GM18909 (cell line): ENCODE data around the gene C11orf65.
A peak's percentile ranks its signal among the peaks of the same experiment; 100 is the strongest.

Experiments used
- ATAC-seq: cut with Tn5 transposase; IDR thresholded peaks from one replicate; pipeline ENCODE4 v1.9.1; 2021; ENCODE audit warnings: mild to moderate bottlenecking; ENCODE audit not compliant: unreplicated experiment, poor library complexity

C11orf65 gene

GRCh38 chr11:108467091-108467823 is at the start of gene C11orf65:
Gene C11orf65, minus strand, starts transcription at chr11:108467529. Its CDS starts 5,970 bp downstream, at chr11:108461559.
- peak; percentile 99 for ATAC-seq

GRCh38 chr11:108516125-108516524 is 48.8 kb upstream of the C11orf65 start:
- ATAC-seq, result no peak

GRCh38 chr11:108512708-108513107 is 45.4 kb upstream of the C11orf65 start:
- no peak for ATAC-seq

GRCh38 chr11:108511851-108512474 is 44.6 kb upstream of the C11orf65 start:
- no peak for ATAC-seq

DNA sequence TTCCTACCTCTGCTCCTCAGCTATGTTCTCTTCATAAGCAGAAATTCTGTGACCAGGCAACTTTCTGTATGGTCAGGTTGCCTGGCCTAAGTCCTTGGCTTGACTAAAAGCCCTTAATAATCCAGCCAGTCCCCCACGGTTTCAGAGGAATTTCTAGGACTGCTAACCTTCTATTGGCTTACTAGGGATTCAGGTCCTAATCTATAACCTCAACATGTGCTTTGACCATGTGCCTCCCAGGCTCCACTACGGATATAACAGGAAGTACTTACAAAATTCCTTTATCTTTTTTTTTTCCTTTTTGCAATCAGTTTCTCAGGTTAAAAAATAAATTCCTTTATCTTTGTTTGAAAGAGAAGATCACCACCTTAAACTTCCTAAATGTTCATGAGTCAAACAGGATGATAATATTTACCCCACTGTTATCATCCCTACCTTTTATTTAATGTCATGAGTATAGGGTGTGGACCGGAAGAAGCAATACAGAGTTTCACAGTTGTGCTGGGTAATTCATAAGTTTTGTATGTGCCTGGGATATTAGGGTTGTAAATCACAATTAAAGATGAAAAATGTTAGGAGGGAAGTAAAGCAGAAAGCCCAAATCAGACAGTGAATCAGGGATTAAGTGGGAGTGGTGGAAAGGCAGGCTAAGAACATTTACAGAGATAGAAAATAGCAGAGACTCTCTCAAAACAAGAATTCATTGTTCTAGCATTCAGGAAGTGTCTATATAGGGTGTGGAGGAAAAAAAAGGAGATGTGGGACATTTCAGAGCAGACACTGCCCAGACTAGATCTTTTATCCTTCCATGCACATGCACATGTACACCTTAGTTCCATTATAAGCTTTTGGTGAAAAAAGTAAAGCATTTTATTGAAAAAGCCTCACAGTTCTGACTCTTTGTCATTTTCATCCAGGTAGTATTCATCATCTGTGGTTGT is 41.6 kb upstream of the C11orf65 start:
- ATAC-seq, result no peak

DNA sequence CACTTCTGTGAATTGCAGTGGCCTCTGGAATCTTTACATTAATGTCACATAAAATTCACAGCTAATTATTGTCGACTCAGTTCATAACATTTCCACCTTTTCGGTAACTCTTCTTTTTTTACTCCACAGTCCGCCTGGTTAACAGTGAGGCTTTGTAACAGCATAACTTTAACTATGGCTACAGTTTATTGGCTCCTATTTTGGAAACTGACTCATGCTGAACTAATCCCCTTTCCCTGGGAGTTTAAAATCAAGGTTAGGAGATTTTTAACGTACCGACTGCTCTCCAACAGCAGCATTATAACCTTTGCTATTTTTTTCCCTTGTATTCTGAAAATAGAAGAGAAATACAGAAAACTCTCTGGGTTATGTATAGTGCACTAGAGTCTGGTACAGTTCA is 34.1 kb upstream of the C11orf65 start:
- ATAC-seq, result no peak

GRCh38 chr11:108500721-108501120 is 33.4 kb upstream of the C11orf65 start:
- ATAC-seq, result no peak

DNA sequence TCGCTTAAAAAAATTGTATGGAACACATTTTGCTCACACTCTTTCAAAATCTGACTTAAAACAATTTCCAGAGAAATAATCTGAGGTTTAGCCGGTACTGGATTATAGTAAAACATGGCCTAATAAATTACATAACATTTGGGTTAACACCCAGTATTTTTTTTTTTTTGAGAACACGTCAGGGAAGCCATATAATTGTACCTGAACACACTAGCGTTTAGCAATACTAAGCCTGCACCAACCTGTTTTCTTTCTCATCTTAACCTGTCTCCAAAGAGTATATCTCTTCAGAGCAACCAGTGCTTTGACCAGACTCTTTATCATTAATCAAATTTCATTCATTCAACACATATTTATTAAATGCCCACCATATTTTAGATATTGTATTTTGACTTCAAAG is 32.8 kb upstream of the C11orf65 start:
- no peak for ATAC-seq

DNA sequence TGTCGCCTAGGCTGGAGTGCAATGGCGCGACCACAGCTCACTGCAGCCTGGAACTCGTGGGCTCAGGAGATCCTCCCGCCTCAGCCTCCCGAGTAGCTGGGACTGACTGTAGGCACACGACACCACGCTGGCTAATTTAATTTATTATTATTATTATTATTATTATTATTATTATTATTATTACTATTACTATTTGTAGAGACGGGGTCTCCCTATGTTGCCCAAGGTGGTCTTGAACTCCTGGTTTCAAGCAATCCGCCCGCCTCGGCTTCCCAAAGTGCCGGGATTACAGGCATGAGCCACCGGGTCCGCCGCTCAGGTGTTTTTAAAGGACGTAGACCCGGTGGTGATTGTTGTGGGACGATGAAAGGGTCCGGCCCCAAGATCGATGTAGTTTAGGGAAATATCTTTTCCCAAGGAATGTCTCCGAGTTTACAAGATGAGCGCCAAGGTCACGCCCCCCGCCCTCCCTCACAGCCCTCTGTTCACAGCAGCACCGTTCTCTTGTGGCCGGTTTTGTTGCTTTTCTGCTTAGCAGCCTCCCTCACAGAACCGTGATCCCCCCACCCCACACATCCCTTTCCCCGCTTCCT is 31.6 kb upstream of the C11orf65 start:
- ATAC-seq, result no peak

DNA sequence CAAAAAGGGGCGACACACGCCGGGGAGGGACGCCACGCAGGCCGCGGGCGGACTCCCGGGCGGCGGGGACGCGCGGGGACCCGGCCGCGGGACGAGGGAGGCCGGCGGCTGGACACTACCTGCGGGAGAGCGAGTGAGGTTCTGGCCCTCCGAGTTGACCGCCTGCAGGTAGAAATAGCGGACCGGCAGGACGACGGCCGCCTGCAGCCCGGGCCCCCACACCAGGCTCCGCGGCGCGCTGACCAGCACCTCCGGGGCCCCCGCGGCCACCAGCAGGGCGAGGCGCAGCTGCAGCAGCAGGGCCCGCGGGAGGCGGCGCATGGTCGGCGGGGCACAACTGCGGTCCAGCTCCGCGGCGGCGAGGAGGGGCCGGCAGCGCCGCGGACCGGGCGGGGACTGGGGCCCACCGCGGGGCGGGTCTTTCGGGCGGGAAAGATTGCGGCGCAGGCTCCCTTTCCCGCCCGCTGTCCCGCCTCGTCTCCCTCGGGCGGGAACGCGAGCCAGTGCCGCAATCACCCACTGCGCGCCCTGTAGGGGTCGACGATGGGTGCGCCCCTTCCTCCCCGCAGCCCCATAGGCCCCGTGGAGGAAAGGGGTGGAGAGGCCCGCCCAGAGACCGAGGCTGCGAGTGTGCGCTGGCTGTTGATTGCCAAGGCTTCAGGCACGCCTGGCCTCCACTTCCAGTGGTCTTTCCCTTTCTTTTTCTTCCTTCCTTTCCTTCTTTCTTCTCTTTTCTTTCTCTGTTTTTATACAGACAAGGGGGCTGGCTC is 30.9 kb upstream of the C11orf65 start, which contains the start of gene POGLUT3:
TSS of gene POGLUT3 (minus strand) at position 339 of the 770 bp plus-strand sequence. CDS start at position 321, 18 bp downstream.
- ATAC-seq, result peak; percentile 64

- ATAC-seq, result peak; percentile 60
Observed at GRCh38 chr11:108497317-108498045, 30.2 kb upstream of the C11orf65 start.

GRCh38 chr11:108496643-108497256 is 29.4 kb upstream of the C11orf65 start:
- no peak for ATAC-seq

DNA sequence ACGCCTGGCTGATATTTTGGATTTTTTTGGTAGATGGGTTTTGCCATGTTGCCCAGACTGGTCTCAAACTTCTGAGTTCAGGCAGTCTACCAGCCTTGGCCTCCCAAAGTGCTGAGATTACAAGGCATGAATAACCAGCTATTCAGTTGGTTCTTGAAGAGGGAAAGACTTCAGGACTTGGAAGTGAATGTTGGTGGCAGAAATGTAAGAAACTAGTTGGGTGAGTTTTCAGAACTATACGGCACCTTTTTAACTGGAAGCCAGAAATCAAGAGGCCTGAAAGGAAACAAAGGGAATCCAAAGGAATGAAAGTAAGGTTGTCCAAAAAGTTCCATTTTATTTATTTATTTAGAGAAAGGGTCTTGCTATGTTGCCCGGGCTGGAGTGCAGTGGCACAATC is 28.0 kb upstream of the C11orf65 start:
- no peak for ATAC-seq

DNA sequence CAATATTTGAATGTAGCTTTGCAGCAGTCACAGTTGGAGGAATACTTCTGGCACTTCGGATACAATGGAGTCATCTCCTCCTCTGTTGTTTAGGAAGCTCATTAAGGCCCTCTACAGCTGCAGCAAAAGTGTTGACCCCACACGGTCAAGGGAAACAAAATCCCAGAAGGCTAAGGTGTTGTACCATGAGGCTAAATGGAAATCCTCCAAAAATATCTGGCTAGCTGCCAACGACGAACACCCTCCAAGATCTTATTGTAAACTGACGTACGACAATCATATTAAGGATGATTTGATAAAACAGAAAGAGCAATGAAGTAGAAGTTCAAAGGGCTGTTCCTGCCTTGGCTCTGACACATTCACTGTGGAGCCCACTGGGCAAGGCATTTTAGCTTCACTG is 26.9 kb upstream of the C11orf65 start:
- no peak for ATAC-seq

DNA sequence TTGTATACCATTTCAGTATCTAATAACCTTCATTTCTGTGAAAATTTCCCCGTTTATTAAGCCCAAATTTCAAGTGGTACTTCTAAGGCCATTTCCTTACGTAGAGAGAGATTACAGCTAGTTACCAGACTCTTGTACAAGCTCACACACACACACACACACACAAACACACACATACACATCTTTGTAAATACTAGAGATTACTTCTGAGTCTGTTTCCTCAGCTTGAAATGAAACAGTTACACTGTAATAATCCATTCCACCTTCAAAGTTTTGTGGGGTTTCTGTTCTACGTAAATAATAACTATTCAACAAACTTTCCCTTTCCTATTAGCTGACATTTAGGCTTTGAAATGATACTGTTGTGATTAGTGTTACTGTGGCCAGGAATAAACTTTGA is 24.6 kb upstream of the C11orf65 start:
- no peak for ATAC-seq

- ATAC-seq, result no peak
Observed at GRCh38 chr11:108486828-108487227, 19.5 kb upstream of the C11orf65 start.

DNA sequence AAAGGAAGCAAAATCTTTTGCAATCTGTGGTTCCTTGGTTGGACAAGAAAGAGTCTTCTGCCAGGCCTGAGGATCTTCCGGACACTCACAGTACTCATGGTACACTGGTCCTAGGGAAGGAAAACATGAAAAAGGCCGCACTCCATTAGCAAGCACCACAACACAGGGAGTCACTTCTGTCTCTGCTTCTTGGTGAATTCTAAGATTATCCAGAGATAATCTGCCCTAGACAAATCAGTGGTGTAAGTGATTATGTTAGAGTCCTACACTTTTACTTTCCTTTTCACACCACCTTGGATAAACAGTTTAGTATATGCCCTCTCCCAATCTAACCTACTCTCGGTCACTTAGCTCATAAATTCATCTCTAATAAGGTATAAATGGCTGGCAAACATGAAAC is 19.0 kb upstream of the C11orf65 start:
- no peak for ATAC-seq

GRCh38 chr11:108483163-108483562 is 15.8 kb upstream of the C11orf65 start:
- ATAC-seq, result no peak
